GM18909 (cell line): Measurements from ENCODE around the gene CNOT1.
"Not testable (repeated sequence)": the region's sequence is repeated elsewhere in the genome, so short reads cannot be mapped to it uniquely, and the experiment has no call there.

Source experiments
- ATAC-seq: cut with Tn5 transposase; IDR thresholded peaks from one replicate; pipeline ENCODE4 v1.9.1; 2021; ENCODE audit warnings: mild to moderate bottlenecking; ENCODE audit not compliant: unreplicated experiment, poor library complexity

Gene CNOT1

GRCh38 chr16:58629733-58630640 lies at the start of gene CNOT1:
CNOT1 (minus strand) TSS chr16:58629826; CDS start chr16:58599337, 30,489 bp downstream.
- ATAC-seq, result peak; percentile 89

GRCh38 chr16:58678716-58679115 lies 49.1 kb upstream of the CNOT1 start:
- ATAC-seq, result no peak

- ATAC-seq, result no peak
Measured at GRCh38 chr16:58678269-58678668, 48.6 kb upstream of the CNOT1 start.

GRCh38 chr16:58670946-58671583 lies 41.4 kb upstream of the CNOT1 start:
- no peak for ATAC-seq

GRCh38 chr16:58670177-58670576 lies 40.6 kb upstream of the CNOT1 start:
- no peak for ATAC-seq

GRCh38 chr16:58665200-58665599 lies 35.6 kb upstream of the CNOT1 start:
- ATAC-seq, result no peak

- ATAC-seq, result peak; percentile 86
Measured at GRCh38 chr16:58661199-58661830, 31.7 kb upstream of the CNOT1 start.

- ATAC-seq, result not testable (repeated sequence)
Measured at GRCh38 chr16:58659911-58660310, 30.3 kb upstream of the CNOT1 start.

GRCh38 chr16:58658796-58659211 lies 29.2 kb upstream of the CNOT1 start:
- no peak for ATAC-seq

GRCh38 chr16:58656899-58657298 lies 27.3 kb upstream of the CNOT1 start:
- no peak for ATAC-seq

GRCh38 chr16:58655215-58655596 lies 25.6 kb upstream of the CNOT1 start:
- ATAC-seq, result no peak

- no peak for ATAC-seq
Measured at GRCh38 chr16:58654560-58655214, 25.1 kb upstream of the CNOT1 start.

GRCh38 chr16:58652741-58653140 lies 23.1 kb upstream of the CNOT1 start:
- ATAC-seq, result no peak

GRCh38 chr16:58651965-58652348 lies 22.3 kb upstream of the CNOT1 start:
- no peak for ATAC-seq

GRCh38 chr16:58649707-58650106 lies 20.1 kb upstream of the CNOT1 start:
- no peak for ATAC-seq

- no peak for ATAC-seq
Measured at GRCh38 chr16:58647107-58647506, 17.5 kb upstream of the CNOT1 start.

GRCh38 chr16:58644765-58645487 lies 15.3 kb upstream of the CNOT1 start:
- ATAC-seq, result no peak

- ATAC-seq, result no peak
Measured at GRCh38 chr16:58644108-58644507, 14.5 kb upstream of the CNOT1 start.

- no peak for ATAC-seq
Measured at GRCh38 chr16:58640949-58641348, 11.3 kb upstream of the CNOT1 start.

GRCh38 chr16:58639836-58640235 lies 10.2 kb upstream of the CNOT1 start:
- ATAC-seq, result no peak
